KG1 (cell line): Measurements from ENCODE around the gene DDIT4.
"Not testable (repeated sequence)": the region's sequence is repeated elsewhere in the genome, so short reads cannot be mapped to it uniquely, and the experiment has no call there.

Source experiments
- DNase-seq: peaks from one replicate; lab custom pipeline; 2025; lab: John Stamatoyannopoulos, UW

Gene DDIT4, protein sequence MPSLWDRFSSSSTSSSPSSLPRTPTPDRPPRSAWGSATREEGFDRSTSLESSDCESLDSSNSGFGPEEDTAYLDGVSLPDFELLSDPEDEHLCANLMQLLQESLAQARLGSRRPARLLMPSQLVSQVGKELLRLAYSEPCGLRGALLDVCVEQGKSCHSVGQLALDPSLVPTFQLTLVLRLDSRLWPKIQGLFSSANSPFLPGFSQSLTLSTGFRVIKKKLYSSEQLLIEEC

GRCh38 chr10:72273410-72274212, at the start of gene DDIT4:
Gene DDIT4 (plus strand): TSS chr10:72273924. CDS start chr10:72274217, 293 bp downstream.
- peak; percentile 94 for DNase-seq

GRCh38 chr10:72224191-72224590, 49.5 kb upstream of the DDIT4 start:
- DNase-seq = not testable (repeated sequence)

GRCh38 chr10:72226418-72227027, 47.2 kb upstream of the DDIT4 start:
- DNase-seq = no peak

- DNase-seq = no peak
These were observed 45.9 kb upstream of the DDIT4 start for GRCh38 chr10:72227826-72228225.

GRCh38 chr10:72228318-72228751, 45.4 kb upstream of the DDIT4 start:
- no peak for DNase-seq

DNA sequence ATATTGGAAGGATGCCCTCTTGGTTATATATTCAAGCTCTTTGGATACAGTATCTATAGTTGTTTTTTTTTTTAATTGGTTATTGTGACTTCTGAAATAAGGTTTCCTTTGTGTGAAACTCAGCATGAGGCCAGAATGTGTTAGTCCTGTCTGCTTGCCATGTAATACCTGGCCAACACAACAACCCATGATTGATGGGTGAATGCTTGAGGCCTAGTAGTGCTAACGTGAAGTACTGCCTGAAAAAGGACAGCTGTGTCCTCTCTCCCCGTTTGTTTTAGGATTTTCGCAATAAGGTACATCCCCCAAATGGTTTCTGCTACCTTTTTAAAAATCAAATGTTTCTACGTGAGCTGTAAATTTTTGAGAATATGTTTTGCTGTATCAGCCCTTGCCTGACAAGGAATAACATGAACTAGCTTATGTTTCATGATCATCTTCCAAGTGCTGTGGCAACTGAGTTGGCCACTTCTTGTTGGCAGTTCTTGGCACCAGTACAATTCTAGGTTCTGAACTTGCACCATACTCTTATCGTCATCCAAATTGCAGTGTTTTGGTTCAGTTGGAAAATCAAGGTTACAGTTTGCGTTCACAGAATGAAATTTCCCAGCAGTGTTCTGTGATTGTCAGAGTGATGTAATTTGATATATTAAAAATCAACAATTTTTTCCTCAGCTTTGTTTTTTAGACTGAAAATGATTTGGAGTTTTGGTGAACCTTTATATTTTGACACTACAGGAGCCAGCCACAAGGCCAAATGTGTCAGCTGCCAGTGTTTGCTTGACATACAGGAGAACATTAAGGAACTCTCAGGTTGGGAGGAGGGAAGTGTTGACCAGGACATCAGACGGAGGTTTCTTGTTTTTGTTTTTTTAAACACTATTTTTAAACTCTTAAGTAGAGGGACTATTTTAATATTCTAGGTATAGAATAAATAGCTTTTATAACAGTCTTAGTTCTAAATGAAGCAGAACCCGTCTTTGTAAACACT, 44.2 kb upstream of the DDIT4 start:
- DNase-seq = no peak

DNA sequence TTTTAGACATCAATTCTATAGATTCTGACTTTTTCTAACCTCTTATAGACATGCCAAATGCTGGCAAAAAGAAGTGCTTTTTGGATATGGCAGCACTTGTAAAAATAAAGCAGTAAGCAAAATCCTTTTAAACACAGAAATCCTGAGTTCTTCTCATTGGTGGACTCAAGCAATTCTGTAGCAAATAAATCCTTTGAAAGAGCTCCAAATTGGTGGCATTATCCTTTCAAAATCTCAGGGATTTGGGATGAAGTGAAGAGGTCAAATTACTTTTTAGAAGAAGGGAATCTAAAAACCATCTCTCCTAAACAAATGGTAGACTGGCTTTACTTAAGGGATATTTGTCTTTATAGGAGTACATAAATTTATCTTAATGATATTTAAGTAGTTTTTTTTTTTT, 40.1 kb upstream of the DDIT4 start:
- no peak for DNase-seq

GRCh38 chr10:72234560-72235095, 39.1 kb upstream of the DDIT4 start:
- no peak for DNase-seq

GRCh38 chr10:72235544-72236279, 38.0 kb upstream of the DDIT4 start:
- DNase-seq = no peak

- no peak for DNase-seq
These were observed 35.1 kb upstream of the DDIT4 start for GRCh38 chr10:72238392-72239175.

DNA sequence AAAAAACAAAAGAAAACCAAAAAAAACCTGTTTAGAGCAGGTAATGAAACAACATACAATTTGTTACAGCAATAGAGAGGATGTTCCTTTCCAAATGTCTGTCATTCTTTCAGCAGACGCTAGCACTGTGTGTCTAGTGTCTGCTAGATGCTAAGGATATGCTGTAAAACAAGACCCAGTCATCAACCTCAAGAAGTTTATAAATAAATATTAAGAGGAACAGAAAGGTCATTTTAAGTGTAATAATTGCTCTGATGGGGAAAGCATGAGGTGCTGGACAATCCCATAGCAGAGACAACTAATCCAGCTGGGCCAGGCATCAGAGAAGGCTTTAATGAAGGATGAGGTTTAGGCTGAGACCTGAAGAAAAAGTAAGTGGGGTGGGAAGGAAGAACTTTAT, 34.3 kb upstream of the DDIT4 start:
- DNase-seq = no peak

DNA sequence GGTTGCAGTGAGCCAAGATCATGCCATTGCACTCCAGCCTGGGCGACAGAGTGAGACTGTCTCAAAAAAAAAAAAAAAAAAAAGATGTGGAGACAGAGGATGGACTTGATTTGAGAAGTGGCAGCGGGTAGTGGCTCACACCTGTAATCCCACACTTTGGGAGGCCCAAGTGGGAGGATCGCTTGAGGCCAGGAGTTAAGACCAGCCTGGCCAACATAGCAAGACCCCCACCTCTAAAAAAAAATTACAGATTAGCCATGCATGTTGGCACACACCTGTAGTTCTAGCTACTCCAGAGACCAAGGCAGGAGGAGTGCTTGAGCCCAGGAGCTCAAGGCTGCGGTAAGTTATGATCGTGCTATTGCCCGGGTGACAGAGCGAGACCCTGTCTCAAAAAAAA, 33.4 kb upstream of the DDIT4 start:
- DNase-seq = no peak

GRCh38 chr10:72241691-72242252, 32.0 kb upstream of the DDIT4 start:
- no peak for DNase-seq

GRCh38 chr10:72242675-72243074, 31.0 kb upstream of the DDIT4 start:
- DNase-seq = no peak

- no peak for DNase-seq
These were observed 29.8 kb upstream of the DDIT4 start for GRCh38 chr10:72243822-72244437.

GRCh38 chr10:72244573-72245038, 29.1 kb upstream of the DDIT4 start:
- no peak for DNase-seq

DNA sequence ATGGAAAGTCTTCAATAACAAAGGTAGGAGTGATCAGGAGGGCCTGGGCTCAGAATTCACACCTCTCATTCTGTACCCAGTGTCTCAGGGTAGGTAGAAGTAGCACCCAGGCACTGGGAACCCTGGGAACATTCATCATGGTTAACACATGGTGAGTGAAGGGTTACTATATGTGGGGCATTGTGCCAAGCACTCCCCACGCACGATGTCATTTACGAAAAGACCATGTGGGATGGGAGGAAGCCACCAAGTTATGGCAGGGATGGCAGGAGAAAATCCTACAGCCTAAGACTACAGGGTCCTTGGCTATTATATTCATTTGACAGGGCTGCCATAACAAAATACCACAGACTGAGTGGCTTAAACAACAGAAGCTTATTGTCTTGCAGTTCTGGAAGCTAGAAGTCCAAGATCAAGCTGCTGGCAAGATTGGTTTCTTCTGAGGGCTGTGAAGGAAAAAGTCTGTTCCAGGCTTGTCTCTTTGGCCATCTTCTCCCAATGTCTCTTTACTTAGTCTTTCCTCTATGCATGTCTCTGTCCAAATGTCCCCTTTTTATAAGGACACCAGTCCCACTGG, 27.7 kb upstream of the DDIT4 start:
- DNase-seq = no peak

GRCh38 chr10:72248468-72249151, 25.1 kb upstream of the DDIT4 start:
- DNase-seq = peak; percentile 75
